Activated CD4-positive, CD25-positive, alpha-beta regulatory T cell treated with anti-CD3 and anti-CD28 coated beads, Interleukin-2, amount 50 U/mL, for 16 hours (primary cell): ENCODE data around the gene GABRR3.

Source experiments
- DNase-seq: peaks from one replicate; pipeline ENCODE4 v3.0.0-alpha.2; 2020; ENCODE audit warnings: low read depth, low spot score

The GABRR3 gene

GRCh38 chr3:97990624-97991292 lies 44.4 kb downstream of the GABRR3 start:
- DNase-seq = no peak

GRCh38 chr3:97988784-97989568 lies 46.1 kb downstream of the GABRR3 start:
- DNase-seq = no peak

- no peak for DNase-seq
Measured at GRCh38 chr3:97987306-97987705, 47.8 kb downstream of the GABRR3 start.

GRCh38 chr3:97983933-97984491 lies 51.1 kb downstream of the GABRR3 start:
- no peak for DNase-seq

GRCh38 chr3:97981886-97982285 lies 53.2 kb downstream of the GABRR3 start:
- DNase-seq = no peak

GRCh38 chr3:97979610-97980009 lies 55.5 kb downstream of the GABRR3 start:
- DNase-seq = no peak

- DNase-seq = no peak
Measured at GRCh38 chr3:97975466-97975865, 59.6 kb downstream of the GABRR3 start.

- no peak for DNase-seq
Measured at GRCh38 chr3:97974996-97975395, 60.1 kb downstream of the GABRR3 start.

- DNase-seq = no peak
Measured at GRCh38 chr3:97972976-97973375, 62.1 kb downstream of the GABRR3 start.

GRCh38 chr3:97971679-97972567 lies 63.2 kb downstream of the GABRR3 start, which contains the start of gene RIOX2:
TSS of gene RIOX2 (minus strand) at chr3:97972431. CDS start at chr3:97967593, 4,838 bp downstream.
- DNase-seq = peak; percentile 61

- no peak for DNase-seq
Measured at GRCh38 chr3:97970956-97971620, 64.0 kb downstream of the GABRR3 start.

GRCh38 chr3:97970156-97970555 lies 65.0 kb downstream of the GABRR3 start:
- DNase-seq = no peak

- no peak for DNase-seq
Measured at GRCh38 chr3:97969541-97969940, 65.6 kb downstream of the GABRR3 start.

- DNase-seq = no peak
Measured at GRCh38 chr3:97968376-97968775, 66.7 kb downstream of the GABRR3 start.

- DNase-seq = no peak
Measured at GRCh38 chr3:97967966-97968365, 67.1 kb downstream of the GABRR3 start.

- no peak for DNase-seq
Measured at GRCh38 chr3:97960993-97961766, 73.9 kb downstream of the GABRR3 start.

GRCh38 chr3:97960551-97960950 lies 74.6 kb downstream of the GABRR3 start:
- DNase-seq = no peak

GRCh38 chr3:97959872-97960271 lies 75.2 kb downstream of the GABRR3 start:
- no peak for DNase-seq

- DNase-seq = no peak
Measured at GRCh38 chr3:97958796-97959195, 76.3 kb downstream of the GABRR3 start.

- DNase-seq = no peak
Measured at GRCh38 chr3:97958396-97958795, 76.7 kb downstream of the GABRR3 start.
